ENCODE results near the gene FIBP. TPM values are rescaled to one million over a fixed set of nuclear protein-coding genes. Genes with fewer than 3 reads are reported as not detected.

FIBP gene
- total RNA-seq, 1 experiment from 2014 or later, result 60.8 TPM

- DNase-seq (ENCODE audit: low read depth, low spot score), result no peak
- in situ Hi-C loops (cut with HindIII; ENCODE audit: low pct_unique_long_range_greater_than_20kb, low sequenced_read_pairs), result no loop called here
Observed at GRCh38 chr11:65842144-65842543, 46.1 kb downstream of the FIBP start.

DNA sequence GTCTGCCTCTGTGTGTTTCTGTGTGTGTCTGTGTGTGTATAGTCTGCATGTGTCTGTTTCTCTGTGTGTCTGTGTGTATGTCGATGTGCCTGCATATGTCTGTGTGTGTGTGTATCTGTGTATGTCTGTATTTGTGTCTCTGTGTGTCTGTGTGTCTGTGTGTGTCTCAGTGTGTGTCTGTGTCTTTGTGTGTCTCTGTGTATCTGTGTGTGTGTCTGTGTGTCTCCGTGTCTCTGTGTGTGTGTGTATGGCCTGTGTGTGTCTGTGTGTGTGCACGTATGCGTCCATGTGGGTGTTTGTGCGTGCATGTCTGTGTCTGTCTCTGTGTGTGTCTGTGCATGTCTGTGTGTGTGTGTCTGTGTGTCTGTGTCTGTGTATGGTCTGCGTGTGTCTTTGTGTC is 54.1 kb downstream of the FIBP start:
- in situ Hi-C loops (cut with HindIII; ENCODE audit: low pct_unique_long_range_greater_than_20kb, low sequenced_read_pairs), result no loop called here
- DNase-seq (ENCODE audit: low read depth, low spot score), result no peak

Other genes with a start within 250 kb of the FIBP start
- gene RELA, start 225.6 kb downstream of the FIBP start, total RNA-seq (2014; rRNA removed; shearing (Covaris generic)), result 16.6 and 26.1 TPM in 2 replicates
- gene KAT5, start 176.2 kb downstream of the FIBP start, total RNA-seq (2014; rRNA removed; shearing (Covaris generic)), result 37.8 and 42.0 TPM in 2 replicates
- 35.1 and 37.4 TPM in 2 replicates for gene RNASEH2C, start 167.7 kb downstream of the FIBP start, total RNA-seq (2014; rRNA removed; shearing (Covaris generic))
- gene AP5B1, start 107.5 kb downstream of the FIBP start, total RNA-seq (2014; rRNA removed; shearing (Covaris generic)), result 19.7 and 20.0 TPM in 2 replicates
- not detected in 2 replicates for gene OVOL1, start 101.4 kb downstream of the FIBP start, total RNA-seq (2014; rRNA removed; shearing (Covaris generic))
- 0.08 and 0.18 TPM in 2 replicates for gene SNX32, start 54.5 kb downstream of the FIBP start, total RNA-seq (2014; rRNA removed; shearing (Covaris generic))
- gene CFL1, start 30.3 kb downstream of the FIBP start, total RNA-seq (2014; rRNA removed; shearing (Covaris generic)), result 941 and 972 TPM in 2 replicates
- gene MUS81, start 28.0 kb downstream of the FIBP start, total RNA-seq (2014; rRNA removed; shearing (Covaris generic)), result 18.6 and 19.3 TPM in 2 replicates
- gene EFEMP2, start 15.7 kb downstream of the FIBP start, total RNA-seq (2014; rRNA removed; shearing (Covaris generic)), result 0.45 and 0.55 TPM in 2 replicates
- 0.29 and 0.48 TPM in 2 replicates for gene CTSW, start 8.6 kb downstream of the FIBP start, total RNA-seq (2014; rRNA removed; shearing (Covaris generic))
- gene CCDC85B, start 2.2 kb upstream of the FIBP start, total RNA-seq (2014; rRNA removed; shearing (Covaris generic)), result 22.2 and 23.7 TPM in 2 replicates
- 8.9 and 10.2 TPM in 2 replicates for gene FOSL1, start 11.9 kb upstream of the FIBP start, total RNA-seq (2014; rRNA removed; shearing (Covaris generic))
- 7.8 and 9.8 TPM in 2 replicates for gene C11orf68, start 30.6 kb upstream of the FIBP start, total RNA-seq (2014; rRNA removed; shearing (Covaris generic))
- 66.5 and 72.9 TPM in 2 replicates for gene DRAP1, start 31.0 kb upstream of the FIBP start, total RNA-seq (2014; rRNA removed; shearing (Covaris generic))
- not detected in 2 replicates for gene TSGA10IP, start 57.0 kb upstream of the FIBP start, total RNA-seq (2014; rRNA removed; shearing (Covaris generic))
- 40.1 and 46.5 TPM in 2 replicates for gene SART1, start 73.3 kb upstream of the FIBP start, total RNA-seq (2014; rRNA removed; shearing (Covaris generic))
- 27.8 TPM in 2 replicates for gene EIF1AD, start 113.7 kb upstream of the FIBP start, total RNA-seq (2014; rRNA removed; shearing (Covaris generic))
- 30.0 and 34.6 TPM in 2 replicates for gene BANF1, start 114.0 kb upstream of the FIBP start, total RNA-seq (2014; rRNA removed; shearing (Covaris generic))
- gene CST6, start 123.5 kb upstream of the FIBP start, total RNA-seq (2014; rRNA removed; shearing (Covaris generic)), result not detected in 2 replicates
- gene CATSPER1, start 138.0 kb upstream of the FIBP start, total RNA-seq (2014; rRNA removed; shearing (Covaris generic)), result 0.05 TPM in 1 of 2 replicates, not detected in the other
- not detected in 2 replicates for gene GAL3ST3, start 160.7 kb upstream of the FIBP start, total RNA-seq (2014; rRNA removed; shearing (Covaris generic))
- 103 and 118 TPM in 2 replicates for gene SF3B2, start 163.9 kb upstream of the FIBP start, total RNA-seq (2014; rRNA removed; shearing (Covaris generic))
- gene PACS1, start 181.8 kb upstream of the FIBP start, total RNA-seq (2014; rRNA removed; shearing (Covaris generic)), result 9.0 and 12.0 TPM in 2 replicates

All from SK-MEL-5 (cell line).